Vagina (tissue), 2 donors: ENCODE results near the gene RCAN3. TPM values are rescaled to one million over a fixed set of nuclear protein-coding genes. Genes with fewer than 3 reads are reported as not detected.
"Not testable (repeated sequence)": the region's sequence is repeated elsewhere in the genome, so short reads cannot be mapped to it uniquely, and the experiment has no call there.

ENCODE experiments used
- DNase-seq, 2 donors: peaks; one replicate each; pipeline ENCODE4 v3.0.0-alpha.2; 2017; ENCODE audit errors: extremely low spot score in 2 of 2
- H3K27ac ChIP-seq: fragments of 200-600 bp; sonication (generic); one replicate; pipeline ENCODE4 v1.5.1; 2019
- H3K27me3 ChIP-seq: fragments of 200-600 bp; sonication (generic); one replicate; pipeline ENCODE4 v1.5.1; 2019
- H3K36me3 ChIP-seq, 2 donors: fragments of 200-600 bp; sonication (generic); one replicate each; pipeline ENCODE4 v1.5.1; 2017 to 2019
- H3K4me1 ChIP-seq: fragments of 200-600 bp; sonication (generic); one replicate; pipeline ENCODE4 v1.5.1; 2019
- H3K4me3 ChIP-seq, 2 donors: fragments of 200-600 bp; sonication (generic); 1 replicate in 1 of 2; 2 replicates in 1 of 2; pipeline ENCODE4 v1.5.1; 2016 to 2019
- H3K9me3 ChIP-seq: fragments of 200-600 bp; sonication (generic); one replicate; pipeline ENCODE4 v1.5.1; 2019
- POLR2A ChIP-seq, 2 donors: fragments of 450-650 bp; IDR thresholded peaks; one replicate each; pipeline ENCODE4 v1.6.1; 2017; ENCODE audit warnings: antibody characterized with exemption in 2 of 2, mild to moderate bottlenecking in 2 of 2, moderate library complexity in 2 of 2
- POLR2AphosphoS5 ChIP-seq, 2 donors: sonication (generic); formaldehyde crosslinking; IDR thresholded peaks; one replicate each; pipeline ENCODE4 v1.9.0; 2017; ENCODE audit warnings: antibody characterized with exemption in 2 of 2, mild to moderate bottlenecking in 2 of 2, low read depth in 1 of 2; ENCODE audit not compliant: insufficient read depth in 1 of 2
- intact Hi-C: fragments of 100-400 bp; cut with DNase I; formaldehyde crosslinking; loops from one replicate; pipeline ENCODE4 v1.15.1; 2023
- total RNA-seq: library from RNA; depleted of rRNA; stranded (reverse); fragments of >200 nt; gene quantifications from one replicate; pipeline ENCODE4 v1.2.3, GENCODE V29; 2016
- TF ChIP-seq, protein P1 (sequence below), 3 experiments: fragments of 450-650 bp in 2 of 3; fragments of 200-600 bp in 1 of 3; sonication (generic) in 1 of 3; IDR thresholded peaks; one replicate each; pipeline ENCODE4 v1.5.1; 2017 to 2019; ENCODE audit warnings: antibody characterized with exemption in 3 of 3, mild to moderate bottlenecking in 2 of 3, moderate library complexity in 2 of 3

The RCAN3 gene
- total RNA-seq, 1 donor from 2014 or later, result 11.3 TPM

DNA sequence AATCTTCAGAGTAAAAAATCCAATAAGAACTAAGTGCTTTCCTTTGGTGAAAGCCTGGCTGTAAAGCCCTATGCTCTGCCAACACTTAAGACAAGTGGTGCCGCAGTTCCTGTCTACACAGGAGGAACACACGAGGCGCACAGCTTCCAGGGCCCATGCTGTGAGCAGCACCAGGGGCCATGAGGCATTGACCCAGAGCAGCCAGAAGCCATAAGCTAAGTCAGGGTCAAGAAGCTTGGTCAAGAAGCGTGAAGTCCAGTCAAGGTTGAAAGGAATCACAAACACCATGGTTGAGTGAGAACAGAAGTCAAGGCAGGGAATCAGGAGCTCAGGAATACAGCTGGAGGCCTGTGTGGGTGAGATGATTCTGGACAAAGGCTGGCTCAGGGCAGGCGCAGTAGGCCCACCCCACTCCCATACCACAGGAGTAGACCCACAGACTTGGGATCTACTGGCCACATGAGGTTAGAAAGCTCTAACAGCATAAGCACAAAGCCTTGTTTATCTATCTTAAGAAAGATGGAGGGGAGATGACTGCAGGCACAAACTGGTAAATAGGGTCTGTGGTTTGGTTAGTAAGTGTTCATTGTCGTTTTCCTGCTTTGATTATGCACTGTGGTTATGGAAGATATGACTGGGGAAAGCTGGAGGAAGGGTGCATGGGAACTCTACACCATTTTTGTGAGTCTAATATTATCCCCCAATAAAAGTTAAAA lies 42.9 kb upstream of the RCAN3 start:
- Histone ChIP-seq H3K27ac (no peak overlapping the region), H3K4me1 (no peaks in the 10 kb centered on the region), H3K4me3 (no peak overlapping the region), H3K36me3 (peaks cover 0 to 28% of the 10 kb centered on the region in 2 donors), H3K9me3 (no peaks in the 10 kb centered on the region), H3K27me3 (no peaks in the 10 kb centered on the region)
- intact Hi-C loops, result no loop called here
- TF ChIP-seq, protein P1, sequence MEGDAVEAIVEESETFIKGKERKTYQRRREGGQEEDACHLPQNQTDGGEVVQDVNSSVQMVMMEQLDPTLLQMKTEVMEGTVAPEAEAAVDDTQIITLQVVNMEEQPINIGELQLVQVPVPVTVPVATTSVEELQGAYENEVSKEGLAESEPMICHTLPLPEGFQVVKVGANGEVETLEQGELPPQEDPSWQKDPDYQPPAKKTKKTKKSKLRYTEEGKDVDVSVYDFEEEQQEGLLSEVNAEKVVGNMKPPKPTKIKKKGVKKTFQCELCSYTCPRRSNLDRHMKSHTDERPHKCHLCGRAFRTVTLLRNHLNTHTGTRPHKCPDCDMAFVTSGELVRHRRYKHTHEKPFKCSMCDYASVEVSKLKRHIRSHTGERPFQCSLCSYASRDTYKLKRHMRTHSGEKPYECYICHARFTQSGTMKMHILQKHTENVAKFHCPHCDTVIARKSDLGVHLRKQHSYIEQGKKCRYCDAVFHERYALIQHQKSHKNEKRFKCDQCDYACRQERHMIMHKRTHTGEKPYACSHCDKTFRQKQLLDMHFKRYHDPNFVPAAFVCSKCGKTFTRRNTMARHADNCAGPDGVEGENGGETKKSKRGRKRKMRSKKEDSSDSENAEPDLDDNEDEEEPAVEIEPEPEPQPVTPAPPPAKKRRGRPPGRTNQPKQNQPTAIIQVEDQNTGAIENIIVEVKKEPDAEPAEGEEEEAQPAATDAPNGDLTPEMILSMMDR (IDR thresholded peaks at IDR 0.05), result no peak
- TF ChIP-seq POLR2A (IDR thresholded peaks at IDR 0.05) (no peak), POLR2AphosphoS5 (IDR thresholded peaks at IDR 0.05; ENCODE audit: insufficient read depth in 1 of 2, low read depth in 1 of 2) (no peak)
- DNase-seq, result no peak

DNA sequence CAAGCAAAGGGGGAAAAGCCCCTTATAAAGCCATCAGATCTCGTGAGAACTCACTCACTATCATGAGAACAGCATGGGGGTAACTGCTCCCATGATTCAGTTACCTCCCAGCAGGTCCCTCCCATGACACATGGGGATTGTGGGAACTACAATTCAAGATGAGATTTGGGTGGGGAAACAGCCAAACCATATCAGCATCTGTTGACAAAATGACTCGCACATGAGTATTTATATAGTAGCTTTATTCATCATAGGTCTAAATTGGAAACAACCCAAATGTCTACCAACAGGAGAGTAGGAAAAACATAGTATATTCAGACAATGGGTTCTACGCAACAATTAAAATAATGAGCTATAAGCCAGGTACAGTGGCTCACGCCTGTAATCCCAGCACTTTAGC lies 40.5 kb upstream of the RCAN3 start:
- H3K4me1 ChIP-seq, H3K9me3 ChIP-seq, H3K27me3 ChIP-seq, H3K4me3 ChIP-seq, DNase-seq, intact Hi-C loops, H3K27ac ChIP-seq: not testable (repeated sequence)
- H3K36me3 ChIP-seq, result peaks cover 0 to 21% of the 10 kb centered on the region in 2 donors

DNA sequence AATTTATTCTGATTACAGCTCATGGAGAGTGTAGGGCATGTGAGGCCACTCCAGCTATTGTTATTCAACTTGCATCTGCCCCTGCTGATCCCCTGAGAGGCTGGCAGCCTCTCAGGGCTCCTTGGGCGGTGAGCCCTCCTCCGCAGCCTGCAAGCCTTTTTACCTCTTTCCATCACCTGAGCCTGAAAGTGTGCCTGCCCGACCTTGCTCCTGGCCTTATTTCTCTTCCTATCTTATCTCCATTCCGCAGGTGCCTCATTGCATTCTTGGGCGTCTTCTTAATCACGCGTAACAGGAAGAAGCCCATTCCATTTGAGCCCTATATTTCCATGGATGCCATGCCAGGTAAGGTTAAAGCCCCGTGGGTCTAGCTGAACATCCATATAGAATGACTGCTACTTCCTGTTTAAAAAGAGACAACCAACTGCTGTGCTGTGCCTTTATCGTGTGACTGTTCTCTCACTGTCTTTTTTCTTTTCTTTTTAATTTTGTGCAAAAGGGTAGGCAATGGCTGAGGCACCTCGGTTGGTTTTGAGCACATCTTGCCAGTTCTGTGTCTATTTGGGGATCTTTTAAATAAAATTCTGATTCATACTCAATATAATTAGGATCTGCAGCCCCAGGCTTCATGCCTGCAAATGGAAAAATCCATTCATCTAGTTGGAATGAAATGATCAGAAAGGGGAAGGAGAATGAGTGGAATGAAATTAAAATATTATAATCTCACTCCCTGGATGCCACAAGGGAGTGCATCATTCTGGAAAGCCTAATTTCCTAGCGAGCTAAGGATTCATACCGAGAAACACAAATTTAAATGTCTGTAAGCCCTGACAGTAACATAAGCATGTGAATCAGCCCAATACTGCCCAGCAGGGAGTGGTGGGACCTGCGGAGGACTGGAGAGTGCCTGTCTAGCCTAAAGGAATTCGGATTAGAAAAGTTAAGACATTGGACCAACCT lies 38.6 kb upstream of the RCAN3 start:
- Histone ChIP-seq H3K9me3 (no peaks in the 10 kb centered on the region), H3K4me3 (no peak overlapping the region), H3K27ac (no peak overlapping the region), H3K36me3 (peaks cover 0 to 7% of the 10 kb centered on the region in 2 donors), H3K27me3 (no peaks in the 10 kb centered on the region), H3K4me1 (no peaks in the 10 kb centered on the region)
- intact Hi-C loops, result no loop called here
- TF ChIP-seq, protein P1 (IDR thresholded peaks at IDR 0.05), result no peak
- TF ChIP-seq POLR2A (IDR thresholded peaks at IDR 0.05) (no peak), POLR2AphosphoS5 (IDR thresholded peaks at IDR 0.05; ENCODE audit: insufficient read depth in 1 of 2, low read depth in 1 of 2) (no peak)
- no peak for DNase-seq

DNA sequence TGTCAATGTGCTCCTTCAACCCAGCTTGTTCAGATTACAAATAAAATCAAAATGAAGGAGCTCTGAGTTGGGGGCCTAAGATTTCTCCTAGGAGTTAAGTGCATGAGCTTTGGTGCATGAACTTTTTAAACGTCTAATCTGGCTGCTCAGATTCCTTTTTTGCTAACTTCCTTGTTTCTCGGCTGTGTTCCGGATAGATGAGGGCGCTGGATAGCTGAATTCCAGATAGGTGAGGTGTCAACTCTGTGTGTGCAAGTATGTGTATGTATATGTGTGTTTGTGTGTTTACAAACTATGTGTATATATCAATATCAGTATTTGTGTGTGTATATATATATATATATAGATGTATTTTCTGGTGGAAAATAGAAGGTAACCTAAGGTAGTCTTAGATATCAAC lies 37.5 kb upstream of the RCAN3 start:
- peaks cover 0 to 4% of the 10 kb centered on the region in 2 donors for H3K36me3 ChIP-seq
- H3K9me3 ChIP-seq, result no peaks in the 10 kb centered on the region
- intact Hi-C loops, result no loop called here
- TF ChIP-seq POLR2AphosphoS5 (IDR thresholded peaks at IDR 0.05; ENCODE audit: insufficient read depth in 1 of 2, low read depth in 1 of 2), result no peak
- H3K27me3 ChIP-seq, result no peaks in the 10 kb centered on the region
- H3K27ac ChIP-seq, result no peak overlapping the region
- no peaks in the 10 kb centered on the region for H3K4me1 ChIP-seq
- H3K4me3 ChIP-seq, result no peak overlapping the region
- DNase-seq, result no peak

DNA sequence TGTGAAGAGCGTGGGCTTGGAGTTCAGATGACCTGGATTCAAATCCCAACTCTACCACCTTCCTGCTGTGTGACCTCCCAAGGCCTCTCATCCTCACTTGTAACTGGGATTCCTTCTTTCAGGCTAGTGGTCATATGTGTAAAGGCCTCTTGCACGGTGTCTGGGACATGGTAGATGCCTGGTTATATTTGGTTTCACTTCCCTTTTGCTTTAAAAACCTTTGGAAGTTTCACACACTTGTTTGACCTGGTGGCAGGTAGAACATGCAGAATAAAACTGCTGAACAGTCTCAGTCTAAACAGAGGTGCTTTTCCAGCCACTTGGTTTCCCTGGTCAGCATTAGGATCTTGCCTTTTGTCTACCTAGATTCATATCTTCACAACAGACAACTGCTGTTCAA lies 37.0 kb upstream of the RCAN3 start:
- no peak overlapping the region for H3K27ac ChIP-seq
- H3K4me3 ChIP-seq, result no peak overlapping the region
- DNase-seq, result no peak
- TF ChIP-seq, protein P1 (IDR thresholded peaks at IDR 0.05), result no peak
- no peak for TF ChIP-seq POLR2AphosphoS5 (IDR thresholded peaks at IDR 0.05; ENCODE audit: insufficient read depth in 1 of 2, low read depth in 1 of 2)
- no peak for TF ChIP-seq POLR2A (IDR thresholded peaks at IDR 0.05)
- peaks cover 0 to 4% of the 10 kb centered on the region in 2 donors for H3K36me3 ChIP-seq
- no peaks in the 10 kb centered on the region for H3K9me3 ChIP-seq
- intact Hi-C loops, result no loop called here
- no peaks in the 10 kb centered on the region for H3K4me1 ChIP-seq
- no peaks in the 10 kb centered on the region for H3K27me3 ChIP-seq
